Activated naive CD8-positive, alpha-beta T cell treated with anti-CD3 and anti-CD28 coated beads, Interleukin-2, amount 50 U/mL, for 24 hours (primary cell): Measurements from ENCODE around the gene SUN1.
"Not testable (repeated sequence)": the region's sequence is repeated elsewhere in the genome, so short reads cannot be mapped to it uniquely, and the experiment has no call there.

Experiments
- ATAC-seq: fragments of 150-1000 bp; cut with Tn5 transposase; one replicate; pipeline ENCODE4 v1.10.0; 2021
- DNase-seq: peaks from one replicate; pipeline ENCODE4 v3.0.0; 2021
- H3K27ac Mint-ChIP-seq: one replicate; pipeline ENCODE4 v1.8.0; 2021; ENCODE audit warnings: mild to moderate bottlenecking, mixed read lengths
- H3K27me3 Mint-ChIP-seq: one replicate; pipeline ENCODE4 v1.8.0; 2021; ENCODE audit warnings: mixed read lengths
- H3K36me3 Mint-ChIP-seq: one replicate; pipeline ENCODE4 v1.8.0; 2021; ENCODE audit warnings: low read depth, mixed read lengths
- H3K4me1 Mint-ChIP-seq: one replicate; pipeline ENCODE4 v1.8.0; 2021; ENCODE audit warnings: mixed read lengths
- H3K4me3 Mint-ChIP-seq: one replicate; pipeline ENCODE4 v1.8.0; 2021; ENCODE audit warnings: mild to moderate bottlenecking, moderate library complexity, mixed read lengths
- H3K9me3 Mint-ChIP-seq: one replicate; pipeline ENCODE4 v1.8.0; 2021; ENCODE audit warnings: mixed read lengths

SUN1 gene

GRCh38 chr7:898855-899681 is 66.8 kb downstream of the SUN1 start:
- H3K9me3 Mint-ChIP-seq = no peaks in the 10 kb centered on the region
- no peak overlapping the region for H3K4me3 Mint-ChIP-seq

GRCh38 chr7:899806-900205 is 67.5 kb downstream of the SUN1 start:
- Mint-ChIP-seq H3K27me3 (no peaks in the 10 kb centered on the region), H3K4me3 (no peak overlapping the region), H3K9me3 (no peaks in the 10 kb centered on the region), H3K36me3 (peaks cover 12% of the 10 kb centered on the region), H3K27ac (no peak overlapping the region), H3K4me1 (no peaks in the 10 kb centered on the region)
- ATAC-seq (no peak), DNase-seq (no peak)

More at GRCh38 chr7:898855-899681, 66.8 kb downstream of the SUN1 start:
- Mint-ChIP-seq H3K4me1 (no peaks in the 10 kb centered on the region), H3K27me3 (no peaks in the 10 kb centered on the region), H3K36me3 (peaks cover 17% of the 10 kb centered on the region), H3K27ac (no peak overlapping the region)
- DNase-seq (no peak), ATAC-seq (no peak)

GRCh38 chr7:900331-901040 is 68.2 kb downstream of the SUN1 start:
- H3K4me1 Mint-ChIP-seq = no peaks in the 10 kb centered on the region
- no peak overlapping the region for H3K4me3 Mint-ChIP-seq
- no peaks in the 10 kb centered on the region for H3K27me3 Mint-ChIP-seq
- H3K36me3 Mint-ChIP-seq = peaks cover 10% of the 10 kb centered on the region
- DNase-seq (no peak), ATAC-seq (no peak)
- no peaks in the 10 kb centered on the region for H3K9me3 Mint-ChIP-seq
- H3K27ac Mint-ChIP-seq = no peak overlapping the region

- H3K27ac Mint-ChIP-seq = no peak overlapping the region
- no peak overlapping the region for H3K4me3 Mint-ChIP-seq
- no peaks in the 10 kb centered on the region for H3K9me3 Mint-ChIP-seq
- no peaks in the 10 kb centered on the region for H3K27me3 Mint-ChIP-seq
- no peaks in the 10 kb centered on the region for H3K4me1 Mint-ChIP-seq
- no peak for ATAC-seq
- DNase-seq = no peak
- peaks cover 8% of the 10 kb centered on the region for H3K36me3 Mint-ChIP-seq
Observed at GRCh38 chr7:901041-901387, 68.7 kb downstream of the SUN1 start.

GRCh38 chr7:901388-902154 is 69.3 kb downstream of the SUN1 start:
- Mint-ChIP-seq H3K36me3 (peaks cover 4% of the 10 kb centered on the region), H3K27ac (no peak overlapping the region), H3K9me3 (no peaks in the 10 kb centered on the region), H3K4me3 (no peak overlapping the region), H3K27me3 (no peaks in the 10 kb centered on the region), H3K4me1 (no peaks in the 10 kb centered on the region)
- DNase-seq (peak; percentile 68), ATAC-seq (peak; percentile 38)

GRCh38 chr7:902996-903395 is 70.7 kb downstream of the SUN1 start:
- H3K27me3 Mint-ChIP-seq = no peaks in the 10 kb centered on the region
- H3K9me3 Mint-ChIP-seq = no peaks in the 10 kb centered on the region
- H3K36me3 Mint-ChIP-seq = peaks cover 4% of the 10 kb centered on the region
- H3K27ac Mint-ChIP-seq = no peak overlapping the region
- H3K4me1 Mint-ChIP-seq = no peaks in the 10 kb centered on the region
- no peak for ATAC-seq
- no peak for DNase-seq
- H3K4me3 Mint-ChIP-seq = no peak overlapping the region

GRCh38 chr7:903921-904755 is 71.9 kb downstream of the SUN1 start:
- ATAC-seq = no peak
- no peaks in the 10 kb centered on the region for H3K9me3 Mint-ChIP-seq
- no peak overlapping the region for H3K4me3 Mint-ChIP-seq
- H3K27me3 Mint-ChIP-seq = no peaks in the 10 kb centered on the region
- peaks cover 4% of the 10 kb centered on the region for H3K36me3 Mint-ChIP-seq
- no peaks in the 10 kb centered on the region for H3K4me1 Mint-ChIP-seq
- H3K27ac Mint-ChIP-seq = no peak overlapping the region
- DNase-seq = no peak

- peaks cover 4% of the 10 kb centered on the region for H3K36me3 Mint-ChIP-seq
- H3K27me3 Mint-ChIP-seq = no peaks in the 10 kb centered on the region
- H3K4me3 Mint-ChIP-seq = no peak overlapping the region
- H3K4me1 Mint-ChIP-seq = peaks cover 3% of the 10 kb centered on the region
- ATAC-seq (no peak), DNase-seq (no peak)
- H3K9me3 Mint-ChIP-seq = no peaks in the 10 kb centered on the region
- no peak overlapping the region for H3K27ac Mint-ChIP-seq
Observed at GRCh38 chr7:904847-905246, 72.6 kb downstream of the SUN1 start.

GRCh38 chr7:906776-907157 is 74.5 kb downstream of the SUN1 start:
- ATAC-seq = no peak

GRCh38 chr7:907158-907980 is 75.1 kb downstream of the SUN1 start:
- H3K27me3 Mint-ChIP-seq = no peaks in the 10 kb centered on the region
- H3K4me3 Mint-ChIP-seq = no peak overlapping the region
- no peak overlapping the region for H3K27ac Mint-ChIP-seq
- no peak for DNase-seq
- ATAC-seq = no peak
- peaks cover 4% of the 10 kb centered on the region for H3K36me3 Mint-ChIP-seq
- H3K9me3 Mint-ChIP-seq = no peaks in the 10 kb centered on the region
- peaks cover 12% of the 10 kb centered on the region for H3K4me1 Mint-ChIP-seq

More at GRCh38 chr7:906776-907157, 74.5 kb downstream of the SUN1 start:
- peaks cover 12% of the 10 kb centered on the region for H3K4me1 Mint-ChIP-seq
- H3K4me3 Mint-ChIP-seq = no peak overlapping the region
- H3K9me3 Mint-ChIP-seq = no peaks in the 10 kb centered on the region
- no peak overlapping the region for H3K27ac Mint-ChIP-seq
- H3K36me3 Mint-ChIP-seq = peaks cover 4% of the 10 kb centered on the region
- no peak for DNase-seq
- no peaks in the 10 kb centered on the region for H3K27me3 Mint-ChIP-seq

GRCh38 chr7:908159-908581 is 75.9 kb downstream of the SUN1 start:
- Mint-ChIP-seq H3K9me3 (no peaks in the 10 kb centered on the region), H3K27me3 (no peaks in the 10 kb centered on the region), H3K4me3 (no peak overlapping the region), H3K4me1 (peaks cover 12% of the 10 kb centered on the region), H3K27ac (no peak overlapping the region), H3K36me3 (no peaks in the 10 kb centered on the region)
- ATAC-seq = no peak
- DNase-seq = no peak

- peak; percentile 88 for DNase-seq
Observed at GRCh38 chr7:908591-909357, 76.5 kb downstream of the SUN1 start.

More at GRCh38 chr7:908591-909357, 76.5 kb downstream of the SUN1 start:
- not testable (repeated sequence) for H3K4me3 Mint-ChIP-seq, H3K27me3 Mint-ChIP-seq, H3K27ac Mint-ChIP-seq, H3K9me3 Mint-ChIP-seq, H3K36me3 Mint-ChIP-seq
- H3K4me1 Mint-ChIP-seq = peaks cover 12% of the 10 kb centered on the region
- peak; percentile 82 for ATAC-seq
